ENCODE measurements around the gene MAT2A.

MAT2A gene

GRCh38 chr2:85523903-85524335 is 15.0 kb upstream of the MAT2A start:
- Histone ChIP-seq H3K27ac (no peak overlapping the region), H3K4me3 (IDR thresholded peaks at IDR 0.05; ENCODE audit: insufficient read depth, low read depth, low read length) (no peak overlapping the region), H2AFZ (ENCODE audit: low read depth) (no peak overlapping the region), H3K27me3 (ENCODE audit: insufficient read depth, low read depth) (no peaks in the 10 kb centered on the region), H3K36me3 (ENCODE audit: insufficient read depth) (no peaks in the 10 kb centered on the region), H3K4me2 (no peak overlapping the region), H3K79me2 (ENCODE audit: insufficient read depth, low read depth) (no peaks in the 10 kb centered on the region), H3K4me1 (ENCODE audit: low read depth, poor library complexity, severe bottlenecking) (no peaks in the 10 kb centered on the region), H3K9ac (no peak overlapping the region), H4K20me1 (ENCODE audit: insufficient read depth) (no peaks in the 10 kb centered on the region)
- no peak for TF ChIP-seq CTCF (conservative IDR thresholded peaks at IDR 0.05; ENCODE audit: low read depth, low read length)

GRCh38 chr2:85524336-85524908 is 14.5 kb upstream of the MAT2A start:
- no peak for TF ChIP-seq CTCF (conservative IDR thresholded peaks at IDR 0.05; ENCODE audit: low read depth, low read length)

GRCh38 chr2:85525029-85525428 is 13.9 kb upstream of the MAT2A start:
- H3K4me2 ChIP-seq = no peak overlapping the region
- H3K27ac ChIP-seq = no peak overlapping the region
- no peak overlapping the region for H3K4me3 ChIP-seq (IDR thresholded peaks at IDR 0.05; ENCODE audit: insufficient read depth, low read depth, low read length)
- H3K79me2 ChIP-seq (ENCODE audit: insufficient read depth, low read depth) = no peaks in the 10 kb centered on the region
- no peak overlapping the region for H3K9ac ChIP-seq
- no peaks in the 10 kb centered on the region for H4K20me1 ChIP-seq (ENCODE audit: insufficient read depth)
- no peaks in the 10 kb centered on the region for H3K4me1 ChIP-seq (ENCODE audit: low read depth, poor library complexity, severe bottlenecking)
- no peak for TF ChIP-seq CTCF (conservative IDR thresholded peaks at IDR 0.05; ENCODE audit: low read depth, low read length)
- H2AFZ ChIP-seq (ENCODE audit: low read depth) = no peak overlapping the region
- H3K36me3 ChIP-seq (ENCODE audit: insufficient read depth) = no peaks in the 10 kb centered on the region
- H3K27me3 ChIP-seq (ENCODE audit: insufficient read depth, low read depth) = no peaks in the 10 kb centered on the region

More at GRCh38 chr2:85524336-85524908, 14.5 kb upstream of the MAT2A start:
- Histone ChIP-seq H3K4me3 (IDR thresholded peaks at IDR 0.05; ENCODE audit: insufficient read depth, low read depth, low read length) (no peak overlapping the region), H2AFZ (ENCODE audit: low read depth) (no peak overlapping the region), H3K4me1 (ENCODE audit: low read depth, poor library complexity, severe bottlenecking) (no peaks in the 10 kb centered on the region), H3K9ac (no peak overlapping the region), H3K36me3 (ENCODE audit: insufficient read depth) (no peaks in the 10 kb centered on the region), H3K27ac (no peak overlapping the region), H3K27me3 (ENCODE audit: insufficient read depth, low read depth) (no peaks in the 10 kb centered on the region), H3K79me2 (ENCODE audit: insufficient read depth, low read depth) (no peaks in the 10 kb centered on the region), H4K20me1 (ENCODE audit: insufficient read depth) (no peaks in the 10 kb centered on the region), H3K4me2 (no peak overlapping the region)

- TF ChIP-seq CTCF (conservative IDR thresholded peaks at IDR 0.05; ENCODE audit: low read depth, low read length) = no peak
- Histone ChIP-seq H3K36me3 (ENCODE audit: insufficient read depth) (no peaks in the 10 kb centered on the region), H4K20me1 (ENCODE audit: insufficient read depth) (no peaks in the 10 kb centered on the region), H3K27me3 (ENCODE audit: insufficient read depth, low read depth) (no peaks in the 10 kb centered on the region), H2AFZ (ENCODE audit: low read depth) (no peak overlapping the region), H3K9ac (no peak overlapping the region), H3K4me3 (IDR thresholded peaks at IDR 0.05; ENCODE audit: insufficient read depth, low read depth, low read length) (no peak overlapping the region), H3K79me2 (ENCODE audit: insufficient read depth, low read depth) (no peaks in the 10 kb centered on the region), H3K27ac (no peak overlapping the region), H3K4me1 (ENCODE audit: low read depth, poor library complexity, severe bottlenecking) (no peaks in the 10 kb centered on the region), H3K4me2 (no peak overlapping the region)
Observed at GRCh38 chr2:85525567-85525966, 13.4 kb upstream of the MAT2A start.

All from KMS-11 (cell line).